Activated CD4-positive, alpha-beta T cell treated with anti-CD3 and anti-CD28 coated beads, Interleukin-2, amount 10 ng/mL, durations not matched to agents 7 days and 5 days (primary cell): ENCODE data around the gene GABRG3. TPM values are rescaled to one million over a fixed set of nuclear protein-coding genes. Genes with fewer than 3 reads are reported as not detected.
"Not testable (repeated sequence)": the region's sequence is repeated elsewhere in the genome, so short reads cannot be mapped to it uniquely, and the experiment has no call there.

Experiments used
- CTCF ChIA-PET: fragments of 350-600 bp; sonication (Branson Sonifier 250); formaldehyde crosslinking; loops from one replicate; lab custom pipeline; 2021; ENCODE audit warnings: antibody characterized with exemption; lab: Charles Lee
- POLR2A ChIA-PET: fragments of 350-600 bp; sonication (Branson Sonifier 250); formaldehyde crosslinking; loops from one replicate; lab custom pipeline; 2021; ENCODE audit warnings: antibody characterized with exemption; lab: Charles Lee
- DNase-seq: peaks from one replicate; pipeline ENCODE4 v3.0.0-alpha.2; 2020
- H3K27ac Mint-ChIP-seq: one replicate; pipeline ENCODE4 v1.8.0; 2021; ENCODE audit warnings: mild to moderate bottlenecking, moderate library complexity, mixed read lengths
- H3K27me3 Mint-ChIP-seq: one replicate; pipeline ENCODE4 v1.8.0; 2021; ENCODE audit warnings: mixed read lengths
- H3K36me3 Mint-ChIP-seq: one replicate; pipeline ENCODE4 v1.8.0; 2021; ENCODE audit warnings: low read depth, mixed read lengths
- H3K4me1 Mint-ChIP-seq: one replicate; pipeline ENCODE4 v1.8.0; 2021; ENCODE audit warnings: mixed read lengths
- H3K4me3 Mint-ChIP-seq: one replicate; pipeline ENCODE4 v1.8.0; 2021; ENCODE audit warnings: mild to moderate bottlenecking, moderate library complexity, mixed read lengths
- H3K9me3 Mint-ChIP-seq: one replicate; pipeline ENCODE4 v1.8.0; 2021; ENCODE audit warnings: mixed read lengths
- total RNA-seq, 2 experiments: library from RNA; stranded (reverse); gene quantifications; one replicate each; pipeline ENCODE4 v1.2.3, GENCODE V29; 2021

Gene GABRG3
- total RNA-seq, 2 experiments from 2014 or later = not detected

DNA sequence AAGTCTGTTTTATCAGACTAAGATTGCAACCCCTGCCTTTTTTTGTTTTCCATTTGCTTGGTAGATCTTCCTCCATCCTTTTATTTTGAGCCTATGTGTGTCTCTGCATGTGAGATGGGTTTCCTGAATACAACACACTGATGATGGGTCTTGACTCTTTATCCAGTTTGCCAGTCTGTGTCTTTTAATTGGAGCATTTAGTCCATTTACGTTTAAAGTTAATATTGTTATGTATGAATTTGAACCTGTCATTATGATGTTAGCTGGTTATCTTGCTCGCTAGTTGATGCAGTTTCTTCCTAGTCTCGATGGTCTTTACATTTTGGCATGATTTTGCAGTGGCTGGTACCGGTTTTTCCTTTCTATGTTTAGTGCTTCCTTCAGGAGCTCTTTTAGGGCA lies 220.5 kb downstream of the GABRG3 start:
- DNase-seq, H3K36me3 Mint-ChIP-seq, H3K27ac Mint-ChIP-seq, H3K4me1 Mint-ChIP-seq, H3K4me3 Mint-ChIP-seq, CTCF ChIA-PET, H3K27me3 Mint-ChIP-seq, POLR2A ChIA-PET: not testable (repeated sequence)
- peaks cover 14% of the 10 kb centered on the region for H3K9me3 Mint-ChIP-seq

DNA sequence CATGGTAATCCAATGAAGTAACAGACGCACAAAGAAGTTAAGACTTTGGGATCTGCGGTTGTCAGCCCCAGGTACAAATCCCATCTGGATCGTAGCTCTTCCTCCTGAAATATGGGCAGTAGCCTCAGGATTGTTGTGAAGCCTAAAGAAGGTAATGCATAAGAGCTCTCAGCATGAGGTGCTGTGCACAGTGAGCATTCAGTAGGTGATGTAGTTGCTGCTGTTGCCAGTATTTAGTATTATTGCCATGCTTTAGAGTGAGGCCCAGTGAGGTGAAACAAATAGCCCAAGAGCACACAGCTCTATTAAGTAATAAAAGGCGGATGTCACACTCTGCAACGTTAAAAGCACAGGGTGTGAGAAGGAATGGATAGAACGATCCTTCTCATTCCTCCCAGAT lies 225.7 kb downstream of the GABRG3 start:
- ChIA-PET CTCF (no interaction called here), POLR2A (no interaction called here)
- Mint-ChIP-seq H3K4me1 (no peaks in the 10 kb centered on the region), H3K4me3 (no peak overlapping the region), H3K9me3 (peaks cover 14% of the 10 kb centered on the region), H3K36me3 (no peaks in the 10 kb centered on the region), H3K27me3 (no peaks in the 10 kb centered on the region), H3K27ac (no peak overlapping the region)
- no peak for DNase-seq

DNA sequence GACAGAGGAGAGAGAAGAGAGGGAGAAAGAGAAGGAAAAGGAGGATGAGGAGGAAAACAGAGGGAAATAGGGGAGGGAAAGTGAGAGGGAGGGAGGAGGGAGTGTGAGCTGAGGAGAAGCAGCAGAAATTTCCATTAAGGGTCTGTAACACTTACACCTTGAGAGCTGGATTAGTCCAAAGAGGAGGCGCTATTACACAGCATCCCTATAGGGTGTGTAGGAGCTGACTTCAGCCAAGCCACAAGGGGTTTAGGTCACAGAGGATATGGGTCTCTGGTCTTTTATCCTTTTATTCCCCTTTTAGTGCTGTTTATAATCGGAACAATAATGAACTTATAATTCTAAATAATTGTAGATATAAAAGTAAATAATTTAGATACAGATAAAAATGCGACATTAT lies 230.4 kb downstream of the GABRG3 start:
- no peaks in the 10 kb centered on the region for H3K27me3 Mint-ChIP-seq
- no peak overlapping the region for H3K27ac Mint-ChIP-seq
- H3K9me3 Mint-ChIP-seq = peaks cover 16% of the 10 kb centered on the region
- DNase-seq = no peak
- ChIA-PET POLR2A (no interaction called here), CTCF (interaction anchor here (0.7 kb wide), 1 partner anchor 975 kb away, joined by 3 read pairs; no protein-coding TSS in a partner anchor)
- H3K4me3 Mint-ChIP-seq = no peak overlapping the region
- H3K4me1 Mint-ChIP-seq = no peaks in the 10 kb centered on the region
- no peaks in the 10 kb centered on the region for H3K36me3 Mint-ChIP-seq

DNA sequence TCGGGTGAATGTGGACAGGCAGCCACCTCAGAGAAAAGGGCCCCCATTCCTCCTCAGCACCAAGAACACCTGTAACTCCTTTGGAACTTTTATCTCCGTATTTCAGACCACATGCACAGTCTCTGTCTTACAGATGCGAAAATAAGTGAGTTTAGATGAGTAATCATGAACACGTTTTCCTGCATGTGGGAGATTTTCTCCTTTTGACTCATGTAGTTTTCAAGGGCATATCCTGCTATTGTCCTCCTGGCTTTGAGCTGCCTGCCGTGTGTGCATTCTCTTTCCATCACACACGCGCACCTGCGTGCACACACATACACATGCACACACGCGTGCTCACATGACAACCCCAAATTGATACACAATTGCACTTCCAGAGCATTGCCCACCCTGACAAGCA lies 239.2 kb downstream of the GABRG3 start:
- Mint-ChIP-seq H3K9me3 (peaks cover 10% of the 10 kb centered on the region), H3K27ac (no peak overlapping the region), H3K36me3 (no peaks in the 10 kb centered on the region), H3K27me3 (no peaks in the 10 kb centered on the region), H3K4me3 (no peak overlapping the region), H3K4me1 (no peaks in the 10 kb centered on the region)
- CTCF ChIA-PET = no interaction called here
- POLR2A ChIA-PET = interaction anchor here (0.6 kb wide), 1 partner anchor 1022 kb away, joined by 5 read pairs; no protein-coding TSS in a partner anchor
- no peak for DNase-seq

DNA sequence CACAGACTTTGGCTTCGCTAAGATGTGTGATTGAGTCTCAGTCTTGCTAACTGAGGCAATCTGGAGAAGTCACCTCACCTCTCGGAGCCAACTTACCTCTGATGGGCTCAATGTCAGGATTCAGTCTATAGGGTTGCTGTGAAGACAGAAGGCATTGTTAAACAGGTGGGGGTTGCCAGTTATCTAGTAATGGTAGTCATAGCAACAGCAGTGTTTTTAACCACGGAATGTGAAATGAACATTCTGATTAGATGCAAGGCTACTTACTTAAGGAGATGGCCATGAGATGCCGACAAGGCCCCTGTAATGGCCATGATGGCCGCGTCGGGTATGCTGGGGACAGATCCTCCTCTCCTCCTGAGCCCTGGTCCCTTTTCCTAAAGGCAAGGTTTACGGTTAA lies 243.1 kb downstream of the GABRG3 start:
- no peak overlapping the region for H3K27ac Mint-ChIP-seq
- ChIA-PET CTCF (no interaction called here), POLR2A (no interaction called here)
- H3K9me3 Mint-ChIP-seq = peaks cover 12% of the 10 kb centered on the region
- DNase-seq = no peak
- no peak overlapping the region for H3K4me3 Mint-ChIP-seq
- no peaks in the 10 kb centered on the region for H3K36me3 Mint-ChIP-seq
- no peaks in the 10 kb centered on the region for H3K4me1 Mint-ChIP-seq
- no peaks in the 10 kb centered on the region for H3K27me3 Mint-ChIP-seq

DNA sequence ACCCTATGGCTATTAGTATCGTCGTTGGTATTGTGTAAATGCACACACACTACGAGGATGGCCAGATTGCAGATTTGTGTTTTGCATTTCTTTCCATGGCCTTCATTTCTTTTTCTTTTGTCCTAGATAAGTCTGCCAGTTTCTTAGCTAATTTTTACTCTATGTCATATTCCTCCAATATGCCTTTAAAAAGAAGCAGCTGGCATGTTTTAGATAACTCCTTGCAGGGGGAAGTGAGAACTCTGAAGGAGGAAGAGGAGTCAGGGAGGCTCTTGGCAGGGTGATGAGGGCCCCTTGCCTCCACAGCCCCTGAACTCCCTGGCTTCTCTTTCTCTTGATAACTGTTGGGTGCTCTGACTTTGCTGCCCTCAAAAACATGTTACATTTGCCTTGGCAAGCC lies 244.0 kb downstream of the GABRG3 start:
- no peaks in the 10 kb centered on the region for H3K36me3 Mint-ChIP-seq
- H3K4me3 Mint-ChIP-seq = no peak overlapping the region
- H3K4me1 Mint-ChIP-seq = no peaks in the 10 kb centered on the region
- no peak overlapping the region for H3K27ac Mint-ChIP-seq
- DNase-seq = no peak
- peaks cover 15% of the 10 kb centered on the region for H3K9me3 Mint-ChIP-seq
- POLR2A ChIA-PET = no interaction called here
- CTCF ChIA-PET = no interaction called here
- no peaks in the 10 kb centered on the region for H3K27me3 Mint-ChIP-seq

DNA sequence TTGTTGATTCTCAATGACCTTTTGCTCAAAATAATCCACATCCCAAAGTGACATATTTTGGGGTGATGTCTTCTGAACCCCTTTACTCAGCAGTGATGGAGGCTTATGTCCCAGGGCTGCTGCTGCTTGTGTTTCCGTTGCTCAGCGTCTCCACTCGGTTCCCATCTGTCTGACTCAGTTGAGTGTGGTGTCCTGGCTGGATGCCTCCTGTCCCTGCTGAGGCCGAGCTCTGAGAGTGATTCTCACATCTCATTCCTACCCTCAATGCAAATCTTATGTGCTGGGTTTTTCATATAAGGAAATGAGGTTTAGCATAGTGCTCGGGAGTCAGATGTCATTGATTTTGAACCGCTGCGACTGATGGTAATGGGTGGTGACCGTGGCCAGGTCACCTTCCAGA lies 247.4 kb downstream of the GABRG3 start:
- POLR2A ChIA-PET = no interaction called here
- no peak for DNase-seq
- H3K4me1 Mint-ChIP-seq = no peaks in the 10 kb centered on the region
- no peak overlapping the region for H3K27ac Mint-ChIP-seq
- H3K9me3 Mint-ChIP-seq = peaks cover 20% of the 10 kb centered on the region
- no peak overlapping the region for H3K4me3 Mint-ChIP-seq
- H3K27me3 Mint-ChIP-seq = no peaks in the 10 kb centered on the region
- CTCF ChIA-PET = no interaction called here
- H3K36me3 Mint-ChIP-seq = no peaks in the 10 kb centered on the region

DNA sequence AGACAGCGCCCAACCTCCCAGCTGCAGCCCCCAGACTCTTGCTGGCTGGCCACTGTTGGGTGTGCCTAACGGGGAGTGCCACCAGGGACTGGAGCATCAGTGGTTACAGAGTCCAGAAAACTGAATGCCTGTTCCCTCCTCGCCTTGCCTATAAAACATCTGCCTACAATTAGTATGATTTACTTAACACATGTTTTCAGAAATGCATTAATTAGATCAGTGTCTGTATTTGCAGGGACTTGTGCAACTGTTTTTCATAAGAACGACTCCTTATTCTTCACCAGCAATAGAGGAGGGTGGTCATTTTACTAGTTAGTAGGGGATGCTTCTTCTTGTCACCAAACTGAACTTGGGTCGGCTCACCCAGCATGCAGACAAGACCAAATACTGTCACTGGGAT lies 248.7 kb downstream of the GABRG3 start:
- H3K4me3 Mint-ChIP-seq = no peak overlapping the region

DNA sequence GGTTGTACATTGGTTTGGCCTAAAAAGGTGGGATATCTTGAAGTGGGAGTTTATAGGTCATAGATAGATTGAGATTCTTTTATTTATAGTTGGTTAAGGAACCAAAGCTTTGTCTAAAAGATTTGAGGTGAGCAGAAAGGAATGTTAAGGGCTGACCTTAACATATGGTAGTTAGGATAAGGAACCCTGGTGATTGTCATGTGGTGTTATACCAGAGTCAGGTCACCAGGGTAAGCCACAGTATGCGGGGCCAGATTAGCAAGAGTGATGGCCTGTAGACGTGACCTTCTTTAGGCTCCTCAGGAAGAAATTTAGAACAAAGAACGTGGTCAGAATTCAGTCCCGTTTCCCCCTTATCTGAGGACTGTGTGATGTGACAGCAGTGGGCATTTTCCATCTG lies 249.2 kb downstream of the GABRG3 start:
- POLR2A ChIA-PET = no interaction called here
- H3K27me3 Mint-ChIP-seq = no peaks in the 10 kb centered on the region

More for the DNA sequence above, 248.7 kb downstream of the GABRG3 start:
- POLR2A ChIA-PET = no interaction called here
- Mint-ChIP-seq H3K36me3 (no peaks in the 10 kb centered on the region), H3K4me1 (no peaks in the 10 kb centered on the region), H3K27ac (no peak overlapping the region), H3K27me3 (no peaks in the 10 kb centered on the region), H3K9me3 (peaks cover 20% of the 10 kb centered on the region)
- CTCF ChIA-PET = no interaction called here
- DNase-seq = no peak

DNA sequence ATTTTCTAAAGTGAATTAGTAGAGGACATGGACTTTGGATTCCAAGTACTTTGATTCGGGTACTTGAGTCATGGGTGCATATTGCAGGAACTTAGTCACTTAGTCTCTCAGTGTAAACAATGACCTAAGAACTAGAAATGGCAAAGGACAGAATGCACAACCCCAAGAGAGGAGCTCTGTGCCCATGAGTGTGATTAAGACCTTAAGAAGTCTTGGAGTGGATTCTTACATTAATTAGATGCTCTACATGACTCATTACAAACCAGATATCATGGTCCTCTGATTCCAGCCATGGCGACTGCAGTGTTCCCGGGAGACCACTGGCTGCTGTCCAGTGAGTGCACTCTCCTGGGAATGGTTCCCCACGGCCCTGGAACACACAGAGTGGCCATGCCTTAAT lies 251.5 kb downstream of the GABRG3 start:
- H3K4me3 Mint-ChIP-seq = no peak overlapping the region
- ChIA-PET CTCF (interaction anchor here (1.4 kb wide), 1 partner anchor 11 kb away, joined by 3 read pairs; no protein-coding TSS in a partner anchor), POLR2A (no interaction called here)
- no peak for DNase-seq
- no peaks in the 10 kb centered on the region for H3K27me3 Mint-ChIP-seq
- H3K36me3 Mint-ChIP-seq = no peaks in the 10 kb centered on the region
- peaks cover 10% of the 10 kb centered on the region for H3K9me3 Mint-ChIP-seq
- no peaks in the 10 kb centered on the region for H3K4me1 Mint-ChIP-seq
- H3K27ac Mint-ChIP-seq = no peak overlapping the region

More for the DNA sequence above, 249.2 kb downstream of the GABRG3 start:
- no peaks in the 10 kb centered on the region for H3K36me3 Mint-ChIP-seq
- CTCF ChIA-PET = interaction anchor here (0.6 kb wide), 1 partner anchor 14 kb away, joined by 6 read pairs; no protein-coding TSS in a partner anchor
- no peak overlapping the region for H3K27ac Mint-ChIP-seq
- H3K4me1 Mint-ChIP-seq = no peaks in the 10 kb centered on the region
- no peak for DNase-seq
- peaks cover 18% of the 10 kb centered on the region for H3K9me3 Mint-ChIP-seq
- no peak overlapping the region for H3K4me3 Mint-ChIP-seq

DNA sequence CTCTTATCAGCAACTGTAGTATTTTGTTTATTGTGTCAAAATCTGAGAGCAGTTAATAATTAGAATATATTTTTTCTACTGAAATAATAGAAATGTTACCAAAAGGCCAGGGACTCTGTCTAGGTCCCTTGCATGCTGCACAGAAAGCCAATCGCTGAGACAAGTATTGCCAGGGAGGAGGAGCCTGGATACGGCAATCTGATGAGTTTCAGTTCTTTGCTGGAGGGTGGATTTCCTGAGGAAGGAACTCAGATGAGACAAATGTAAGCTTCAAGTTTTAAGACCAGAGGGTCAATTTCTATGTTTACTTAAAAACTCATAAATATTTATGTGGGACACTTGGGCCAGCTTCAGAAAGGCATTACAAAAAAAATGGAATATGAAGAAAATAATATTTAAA lies 252.2 kb downstream of the GABRG3 start:
- no peak overlapping the region for H3K27ac Mint-ChIP-seq
- H3K4me1 Mint-ChIP-seq = no peaks in the 10 kb centered on the region
- no peaks in the 10 kb centered on the region for H3K36me3 Mint-ChIP-seq
- peaks cover 8% of the 10 kb centered on the region for H3K9me3 Mint-ChIP-seq
- H3K27me3 Mint-ChIP-seq = no peaks in the 10 kb centered on the region
- CTCF ChIA-PET = interaction anchor here (1.4 kb wide), 1 partner anchor 11 kb away, joined by 3 read pairs; no protein-coding TSS in a partner anchor
- no peak overlapping the region for H3K4me3 Mint-ChIP-seq
- no peak for DNase-seq
- POLR2A ChIA-PET = no interaction called here

DNA sequence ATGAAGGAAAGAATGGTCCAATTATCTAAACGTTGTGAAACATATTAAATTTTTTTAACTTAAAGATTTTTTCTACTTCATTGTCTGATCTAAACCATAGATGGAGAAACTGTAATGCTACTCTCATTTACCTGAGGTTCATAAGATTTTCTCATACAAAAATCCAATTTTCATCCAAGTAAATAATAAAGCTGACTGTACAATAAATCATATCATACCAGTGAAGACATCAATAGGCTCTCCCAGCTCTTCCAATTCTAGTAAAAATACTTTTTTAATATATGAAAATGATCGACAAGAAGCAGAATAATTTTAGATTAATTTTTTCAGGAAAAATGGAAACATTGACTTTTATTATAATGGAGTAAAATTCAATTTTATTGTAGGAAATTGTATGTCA lies 260.8 kb downstream of the GABRG3 start:
- ChIA-PET POLR2A (no interaction called here), CTCF (no interaction called here)
- Mint-ChIP-seq H3K4me3 (no peak overlapping the region), H3K4me1 (no peaks in the 10 kb centered on the region), H3K27ac (no peak overlapping the region), H3K27me3 (no peaks in the 10 kb centered on the region), H3K36me3 (no peaks in the 10 kb centered on the region), H3K9me3 (peaks cover 16% of the 10 kb centered on the region)
- no peak for DNase-seq

DNA sequence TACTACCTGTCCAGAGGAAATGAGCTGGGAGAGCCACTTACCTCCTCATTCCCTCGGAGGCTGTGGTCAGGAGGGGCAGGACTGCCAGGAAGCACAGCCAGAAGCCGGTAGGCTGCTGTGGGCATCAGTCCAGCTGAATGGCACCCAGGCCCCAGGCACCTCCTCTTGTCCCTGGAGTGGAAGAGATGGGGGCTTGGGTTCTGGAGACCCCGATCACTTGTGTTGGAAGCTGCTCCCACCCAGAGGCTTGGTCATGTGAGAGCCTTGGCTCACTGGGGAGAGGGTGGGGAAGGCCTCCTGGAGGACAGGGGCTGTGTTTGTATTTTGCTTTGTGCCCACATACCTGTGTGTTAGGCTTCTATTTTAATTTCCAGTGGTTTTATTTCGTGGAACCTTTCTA lies 261.9 kb downstream of the GABRG3 start:
- H3K27me3 Mint-ChIP-seq = no peaks in the 10 kb centered on the region
- no peak for DNase-seq
- POLR2A ChIA-PET = no interaction called here

DNA sequence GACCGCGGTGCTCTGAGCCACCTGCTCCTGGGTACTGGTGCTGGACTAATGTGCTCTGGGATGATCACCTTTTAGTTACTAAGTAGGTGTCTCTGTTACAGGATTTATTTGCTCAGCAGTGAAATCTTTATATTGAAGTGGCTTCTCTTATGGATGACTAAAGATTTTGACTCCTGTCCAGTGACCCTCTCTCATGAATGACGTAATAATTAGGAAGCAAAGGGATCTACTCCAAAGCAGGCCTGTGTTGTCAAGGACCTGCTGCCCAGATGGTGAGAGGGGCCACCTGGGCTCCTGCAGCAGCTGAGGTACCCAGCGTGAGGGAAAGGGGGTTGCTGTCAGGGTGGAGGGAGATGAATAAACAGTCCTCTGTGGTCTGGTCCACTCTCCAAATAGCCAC lies 263.6 kb downstream of the GABRG3 start:
- CTCF ChIA-PET = no interaction called here
- POLR2A ChIA-PET = no interaction called here
- no peak overlapping the region for H3K27ac Mint-ChIP-seq

More for the DNA sequence above, 261.9 kb downstream of the GABRG3 start:
- Mint-ChIP-seq H3K27ac (no peak overlapping the region), H3K4me1 (no peaks in the 10 kb centered on the region), H3K4me3 (no peak overlapping the region), H3K36me3 (no peaks in the 10 kb centered on the region), H3K9me3 (peaks cover 18% of the 10 kb centered on the region)
- CTCF ChIA-PET = interaction anchor here (0.5 kb wide), 1 partner anchor 21 kb away, joined by 3 read pairs; no protein-coding TSS in a partner anchor

More for the DNA sequence above, 263.6 kb downstream of the GABRG3 start:
- Mint-ChIP-seq H3K4me3 (no peak overlapping the region), H3K9me3 (peaks cover 18% of the 10 kb centered on the region), H3K27me3 (no peaks in the 10 kb centered on the region), H3K4me1 (no peaks in the 10 kb centered on the region), H3K36me3 (no peaks in the 10 kb centered on the region)
- DNase-seq = no peak
